ENCODE data around the gene RAB3IL1. TPM values are rescaled to one million over a fixed set of nuclear protein-coding genes. Genes with fewer than 3 reads are reported as not detected.
A peak's percentile ranks its signal among the peaks of the same experiment; 100 is the strongest.

RAB3IL1 gene
- total and polyA plus RNA-seq, 9 of the 15 experiments (the other 6 are each of a cell fraction or from before 2014, with no cell fraction given) = 0.15 to 42.6 (median 15.5) TPM

GRCh38 chr11:61899146-61899841 lies 18.1 kb downstream of the RAB3IL1 start (continued):
- no peak for TF ChIP-seq ZNF655 (CRISPR knock-in tag; IDR thresholded peaks at IDR 0.05)
- TF ChIP-seq COPS2 (conservative IDR thresholded peaks at IDR 0.05) = no peak
- no peak for TF ChIP-seq HIVEP1 (CRISPR knock-in tag; IDR thresholded peaks at IDR 0.05)
- TF ChIP-seq ZFPM2 (CRISPR knock-in tag; IDR thresholded peaks at IDR 0.05) = no peak
- TF ChIP-seq HDAC3 (IDR thresholded peaks at IDR 0.05; ENCODE audit: borderline replicate concordance, partially characterized antibody) = no peak
- TF ChIP-seq SMARCB1 (IDR thresholded peaks at IDR 0.05; ENCODE audit: insufficient read length, low read depth) = no peak
- no peak for TF ChIP-seq ZBED1 (IDR thresholded peaks at IDR 0.05)
- TF ChIP-seq ARID2 (IDR thresholded peaks at IDR 0.05) = peak; percentile 79
- TF ChIP-seq MLLT1 (IDR thresholded peaks at IDR 0.05) = peak in 1 of 2 experiments; percentile 66; a peak in 1 of 4 replicates
- no peak for TF ChIP-seq IRF1 (CRISPR knock-in tag; IDR thresholded peaks at IDR 0.05; ENCODE audit: borderline replicate concordance)
- TF ChIP-seq ZNF253 (CRISPR knock-in tag; conservative IDR thresholded peaks at IDR 0.05) = no peak
- no peak for TF ChIP-seq ZNF431 (CRISPR knock-in tag; IDR thresholded peaks at IDR 0.05)
- TF ChIP-seq HEY1 (CRISPR knock-in tag; IDR thresholded peaks at IDR 0.05; ENCODE audit: borderline replicate concordance) = no peak
- TF ChIP-seq SRF (CRISPR knock-in tag; IDR thresholded peaks at IDR 0.05) = no peak
- 0 out of 2 replicates have a peak, but pooled peaks have one; percentile 43 for TF ChIP-seq MYNN (IDR thresholded peaks at IDR 0.05)
- no peak for TF ChIP-seq MYNN (CRISPR knock-in tag; IDR thresholded peaks at IDR 0.05)
- TF ChIP-seq TEAD1 (CRISPR knock-in tag; IDR thresholded peaks at IDR 0.05) = no peak
- no peak for TF ChIP-seq ETS1 (conservative IDR thresholded peaks at IDR 0.05; ENCODE audit: control insufficient read depth, low read depth, low read length)
- no peak for TF ChIP-seq ZNF668 (CRISPR knock-in tag; IDR thresholded peaks at IDR 0.05)
- no peak for TF ChIP-seq ZNF23 (CRISPR knock-in tag; IDR thresholded peaks at IDR 0.05)
- no peak for TF ChIP-seq ZNF561 (CRISPR knock-in tag; conservative IDR thresholded peaks at IDR 0.05)
- no peak for TF ChIP-seq CREB3 (tag; conservative IDR thresholded peaks at IDR 0.05; ENCODE audit: low read depth)
- no peak for TF ChIP-seq KLF1 (tag; IDR thresholded peaks at IDR 0.05)

All from K562 (cell line).